Cardiac muscle cell (in vitro differentiated cells and primary cell): ENCODE data around the gene ADGRA3. TPM values are rescaled to one million over a fixed set of nuclear protein-coding genes. Genes with fewer than 3 reads are reported as not detected.

Experiments used
- DNase-seq, 2 donors: peaks; one replicate each; pipeline versions ENCODE4 v3.0.0 to v3.0.0-alpha.2; 2010 to 2017; ENCODE audit warnings: low read depth in 1 of 2, low spot score in 1 of 2
- H3K27ac ChIP-seq: fragments of 200-600 bp; sonication (generic); 2 replicates; pipeline ENCODE4 v1.5.1; 2016
- H3K27me3 ChIP-seq: fragments of 200-600 bp; sonication (generic); 2 replicates; pipeline ENCODE4 v1.6.0; 2016; ENCODE audit warnings: control low read depth
- H3K36me3 ChIP-seq: fragments of 200-600 bp; sonication (generic); 2 replicates; pipeline ENCODE4 v1.5.1; 2016; ENCODE audit warnings: control low read depth
- H3K4me1 ChIP-seq: fragments of 200-600 bp; sonication (generic); 2 replicates; pipeline ENCODE4 v1.8.1; 2017; ENCODE audit warnings: low read depth, mild to moderate bottlenecking, mixed run types
- H3K4me3 ChIP-seq: fragments of 200-600 bp; sonication (generic); 2 replicates; pipeline ENCODE4 v1.5.1; 2016; ENCODE audit warnings: mild to moderate bottlenecking
- H3K9me3 ChIP-seq: fragments of 200-600 bp; sonication (generic); 2 replicates; pipeline ENCODE4 v1.5.1; 2017; ENCODE audit warnings: low read depth, mild to moderate bottlenecking, control low read depth
- CTCF ChIP-seq: IDR thresholded peaks from 2 replicates; pipeline ENCODE4 v1.5.1; 2012; ENCODE audit warnings: low read depth, mild to moderate bottlenecking, low read length
- polyA plus RNA-seq: library from polyadenylated mRNA; unstranded; fragments of >200 nt; fragmentation: Nextera tagmentation; extraction: Ambion mirVana; gene quantifications from 2 replicates; pipeline ENCODE4 v1.2.1, GENCODE V29; 2016
- total RNA-seq: library from RNA; depleted of rRNA; stranded (reverse); fragments of >200 nt; gene quantifications from 2 replicates; pipeline ENCODE4 v1.2.3, GENCODE V29; 2016

ADGRA3 gene
- total and polyA plus RNA-seq, 2 experiments from 2014 or later, result 29.3 to 41.1 TPM

- no peak overlapping the region for H3K27ac ChIP-seq
- H3K4me1 ChIP-seq, result peaks cover 24% of the 10 kb centered on the region
- H3K36me3 ChIP-seq, result no peaks in the 10 kb centered on the region
These were observed 28.5 kb downstream of the ADGRA3 start for GRCh38 chr4:22487328-22487727.

GRCh38 chr4:22486276-22486675 lies 29.6 kb downstream of the ADGRA3 start:
- Histone ChIP-seq H3K36me3 (no peaks in the 10 kb centered on the region), H3K4me3 (no peak overlapping the region), H3K27ac (no peak overlapping the region), H3K4me1 (peaks cover 24% of the 10 kb centered on the region), H3K27me3 (no peaks in the 10 kb centered on the region), H3K9me3 (no peaks in the 10 kb centered on the region)
- TF ChIP-seq CTCF, result no peak
- no peak for DNase-seq

More at GRCh38 chr4:22487328-22487727, 28.5 kb downstream of the ADGRA3 start:
- TF ChIP-seq CTCF, result no peak
- no peak overlapping the region for H3K4me3 ChIP-seq
- H3K9me3 ChIP-seq, result no peaks in the 10 kb centered on the region
- no peak for DNase-seq
- H3K27me3 ChIP-seq, result no peaks in the 10 kb centered on the region

GRCh38 chr4:22485737-22486136 lies 30.1 kb downstream of the ADGRA3 start:
- peaks cover 28% of the 10 kb centered on the region for H3K4me1 ChIP-seq
- H3K27me3 ChIP-seq, result no peaks in the 10 kb centered on the region
- H3K4me3 ChIP-seq, result no peak overlapping the region
- H3K27ac ChIP-seq, result no peak overlapping the region
- TF ChIP-seq CTCF, result no peak
- DNase-seq, result peak in 1 of 2 donors; percentile 80
- no peaks in the 10 kb centered on the region for H3K36me3 ChIP-seq
- no peaks in the 10 kb centered on the region for H3K9me3 ChIP-seq

- Histone ChIP-seq H3K36me3 (no peaks in the 10 kb centered on the region), H3K9me3 (no peaks in the 10 kb centered on the region), H3K4me3 (no peak overlapping the region), H3K27ac (peak overlapping the region; percentile 57), H3K27me3 (no peaks in the 10 kb centered on the region), H3K4me1 (peaks cover 28% of the 10 kb centered on the region)
- no peak for TF ChIP-seq CTCF
- peak in 1 of 2 donors; percentile 65 for DNase-seq
These were observed 32.3 kb downstream of the ADGRA3 start for GRCh38 chr4:22483551-22483981.

GRCh38 chr4:22482250-22483127 lies 33.4 kb downstream of the ADGRA3 start:
- peak in 1 of 2 donors; percentile 58 for DNase-seq
- Histone ChIP-seq H3K4me3 (no peak overlapping the region), H3K27ac (peak overlapping the region; percentile 57), H3K4me1 (peaks cover 26% of the 10 kb centered on the region), H3K9me3 (no peaks in the 10 kb centered on the region), H3K27me3 (no peaks in the 10 kb centered on the region), H3K36me3 (no peaks in the 10 kb centered on the region)
- TF ChIP-seq CTCF, result no peak
